BLaER1 (cell line): ENCODE results near the gene APOD.
A peak's percentile ranks its signal among the peaks of the same experiment; 100 is the strongest.
"Not testable (repeated sequence)": the region's sequence is repeated elsewhere in the genome, so short reads cannot be mapped to it uniquely, and the experiment has no call there.

Source experiments
- H3K27ac ChIP-seq: shearing (Covaris generic); formaldehyde crosslinking; 2 replicates; pipeline ENCODE4 v1.8.1; 2022
- H3K27me3 ChIP-seq: shearing (Covaris generic); formaldehyde crosslinking; 2 replicates; pipeline ENCODE4 v1.8.1; 2022
- H3K36me3 ChIP-seq: shearing (Covaris generic); formaldehyde crosslinking; 2 replicates; pipeline ENCODE4 v1.8.1; 2022
- H3K4me1 ChIP-seq: shearing (Covaris generic); formaldehyde crosslinking; 2 replicates; pipeline ENCODE4 v1.8.1; 2022
- H3K4me2 ChIP-seq: shearing (Covaris generic); formaldehyde crosslinking; 2 replicates; pipeline ENCODE4 v1.8.1; 2022
- H3K4me3 ChIP-seq: shearing (Covaris generic); formaldehyde crosslinking; 2 replicates; pipeline ENCODE4 v1.8.1; 2022
- H3K9ac ChIP-seq: shearing (Covaris generic); formaldehyde crosslinking; 2 replicates; pipeline ENCODE4 v1.8.1; 2022
- H3K9me3 ChIP-seq: shearing (Covaris generic); formaldehyde crosslinking; 2 replicates; pipeline ENCODE4 v1.8.1; 2022
- H4K20me1 ChIP-seq: shearing (Covaris generic); formaldehyde crosslinking; 2 replicates; pipeline ENCODE4 v1.8.1; 2022
- Cebpa-rat ChIP-seq: shearing (Covaris generic); IDR thresholded peaks from 2 replicates; pipeline ENCODE4 v1.8.1; 2022

APOD gene

DNA sequence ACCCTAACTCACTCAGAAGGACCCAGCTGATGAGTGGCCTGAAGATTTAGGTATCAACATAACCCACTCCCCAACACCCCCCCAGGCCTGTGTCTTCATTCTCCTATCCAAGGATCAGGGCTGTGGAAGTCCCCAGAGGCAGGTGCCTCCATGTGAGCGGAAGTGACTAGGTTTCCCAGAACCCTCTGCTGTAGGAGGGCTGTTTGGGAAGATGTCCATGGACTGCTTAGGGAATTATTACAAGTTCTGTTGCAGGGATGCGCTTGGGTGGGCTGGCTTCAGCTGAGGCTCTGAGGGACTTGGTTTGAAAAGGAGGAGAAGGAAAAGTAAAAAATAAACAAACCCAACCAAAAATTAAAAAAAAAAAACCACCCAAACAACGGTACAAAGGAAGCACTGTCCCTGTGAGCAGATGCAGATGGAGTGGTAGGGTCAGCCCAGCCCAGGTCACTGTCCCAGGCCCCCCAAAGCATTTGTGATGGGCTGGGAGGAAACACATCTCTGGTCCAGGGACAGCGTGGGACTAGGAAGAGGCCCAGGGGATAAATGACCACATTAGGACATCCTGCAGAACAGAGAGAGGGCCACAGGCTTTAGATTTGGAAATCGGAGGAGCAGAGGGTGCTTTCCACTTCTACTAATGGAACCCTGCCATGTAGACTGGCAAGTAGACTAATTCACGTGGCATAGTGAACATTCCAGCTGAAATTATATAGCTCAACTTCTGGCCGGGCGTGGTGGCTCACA is 12.2 kb upstream of the APOD start:
- Histone ChIP-seq H4K20me1 (no peaks in the 10 kb centered on the region), H3K4me1 (peaks cover 33% of the 10 kb centered on the region), H3K36me3 (no peaks in the 10 kb centered on the region), H3K9ac (no peak overlapping the region), H3K4me2 (peak overlapping the region; percentile 38), H3K9me3 (peaks cover 33% of the 10 kb centered on the region), H3K4me3 (no peak overlapping the region), H3K27ac (no peak overlapping the region), H3K27me3 (no peaks in the 10 kb centered on the region)
- no peak for TF ChIP-seq Cebpa-rat

DNA sequence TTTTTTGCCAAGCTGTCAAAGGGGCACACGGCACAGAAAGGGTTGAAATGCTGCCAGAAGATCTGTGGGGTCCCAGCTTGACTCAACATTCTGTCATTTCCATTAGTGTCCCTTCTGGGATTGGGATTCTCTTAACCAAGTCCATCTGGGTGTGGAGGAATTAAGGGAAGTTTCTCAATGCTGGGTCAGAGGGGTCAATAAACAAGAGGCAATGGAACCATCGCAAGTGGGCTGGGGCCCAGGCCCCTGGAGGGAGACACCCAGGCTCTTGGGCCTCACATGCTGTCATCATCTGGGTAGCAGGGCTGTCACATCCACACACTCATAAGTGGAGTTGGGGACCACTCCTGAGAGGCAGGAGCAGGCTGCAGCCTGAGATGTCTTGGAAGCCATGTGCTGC is 8.1 kb upstream of the APOD start:
- no peak for TF ChIP-seq Cebpa-rat
- H4K20me1 ChIP-seq, result no peaks in the 10 kb centered on the region
- peaks cover 41% of the 10 kb centered on the region for H3K9me3 ChIP-seq
- no peak overlapping the region for H3K4me3 ChIP-seq
- H3K4me1 ChIP-seq, result peaks cover 36% of the 10 kb centered on the region
- no peaks in the 10 kb centered on the region for H3K36me3 ChIP-seq
- H3K27me3 ChIP-seq, result no peaks in the 10 kb centered on the region
- no peak overlapping the region for H3K27ac ChIP-seq
- H3K4me2 ChIP-seq, result no peak overlapping the region
- no peak overlapping the region for H3K9ac ChIP-seq

DNA sequence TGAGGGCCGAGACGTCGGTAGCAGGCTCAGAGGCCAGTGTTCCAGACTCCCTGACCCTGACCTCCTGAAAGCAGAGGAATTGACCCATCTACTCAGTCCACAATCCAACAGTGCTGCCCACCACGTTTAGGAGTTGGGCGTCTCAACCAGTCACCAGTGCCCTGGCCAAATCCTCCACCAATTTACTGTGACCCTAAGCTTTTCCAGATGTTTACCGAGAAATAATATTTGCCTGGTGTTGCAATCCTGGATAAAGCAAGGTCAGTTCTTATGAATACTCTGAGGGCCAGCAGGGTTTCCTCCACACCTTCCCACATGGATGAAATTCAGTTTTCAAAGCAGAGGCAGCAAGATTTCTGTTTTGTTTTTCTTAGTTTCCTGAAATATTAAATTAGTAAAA is 7.5 kb upstream of the APOD start:
- no peak overlapping the region for H3K4me2 ChIP-seq
- peaks cover 41% of the 10 kb centered on the region for H3K9me3 ChIP-seq

DNA sequence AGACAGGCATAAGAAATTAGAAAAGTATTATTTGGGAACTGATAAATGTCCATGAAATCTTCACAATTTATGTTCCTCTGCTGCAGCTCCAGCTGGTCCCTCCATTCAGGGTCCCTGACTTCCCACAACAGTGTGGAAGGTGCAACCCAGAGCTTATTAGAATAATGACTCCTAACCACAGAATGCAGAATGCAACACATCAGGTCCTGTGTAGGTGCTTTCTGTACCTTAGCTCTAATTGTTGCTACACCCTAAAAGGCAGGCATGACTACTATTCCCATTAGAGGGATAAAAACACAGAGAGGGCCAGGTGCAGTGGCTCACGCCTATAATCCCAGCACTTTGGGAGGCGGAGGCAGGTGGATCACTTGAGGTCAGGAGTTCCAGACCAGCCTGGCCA is 6.6 kb upstream of the APOD start:
- Histone ChIP-seq H3K9me3 (peaks cover 41% of the 10 kb centered on the region), H3K4me1 (peaks cover 33% of the 10 kb centered on the region)
- not testable (repeated sequence) for H3K4me3 ChIP-seq, H3K27ac ChIP-seq, H3K9ac ChIP-seq, H3K4me2 ChIP-seq, H3K36me3 ChIP-seq, H4K20me1 ChIP-seq, H3K27me3 ChIP-seq

More for the DNA sequence above, 7.5 kb upstream of the APOD start:
- H4K20me1 ChIP-seq, result no peaks in the 10 kb centered on the region
- no peaks in the 10 kb centered on the region for H3K27me3 ChIP-seq
- no peak overlapping the region for H3K9ac ChIP-seq
- no peak for TF ChIP-seq Cebpa-rat
- H3K4me3 ChIP-seq, result no peak overlapping the region
- H3K36me3 ChIP-seq, result no peaks in the 10 kb centered on the region
- peaks cover 36% of the 10 kb centered on the region for H3K4me1 ChIP-seq
- H3K27ac ChIP-seq, result no peak overlapping the region

DNA sequence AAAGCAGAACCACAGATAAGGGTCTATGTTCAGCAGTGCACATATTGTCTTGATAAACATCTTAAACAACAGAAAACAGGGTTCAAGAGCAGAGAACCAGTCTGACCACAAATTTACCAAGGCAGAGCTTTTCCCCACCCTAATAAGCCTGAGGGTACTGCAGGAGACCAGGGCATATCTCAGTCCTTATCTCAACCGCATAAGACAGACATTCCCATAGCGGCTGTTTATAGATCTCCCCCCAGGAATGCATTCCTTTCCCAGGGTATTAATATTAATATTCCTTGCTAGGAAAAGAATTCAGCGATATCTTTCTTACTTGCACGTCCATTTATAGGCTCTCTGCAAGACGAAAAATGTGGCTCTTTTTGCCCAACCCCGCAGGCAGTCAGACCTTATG is 6.1 kb upstream of the APOD start:
- Histone ChIP-seq H3K9me3 (peaks cover 36% of the 10 kb centered on the region), H3K4me1 (peaks cover 33% of the 10 kb centered on the region)
- H3K27me3 ChIP-seq, H3K27ac ChIP-seq, H4K20me1 ChIP-seq, H3K36me3 ChIP-seq, H3K4me3 ChIP-seq, H3K9ac ChIP-seq, H3K4me2 ChIP-seq: not testable (repeated sequence)

DNA sequence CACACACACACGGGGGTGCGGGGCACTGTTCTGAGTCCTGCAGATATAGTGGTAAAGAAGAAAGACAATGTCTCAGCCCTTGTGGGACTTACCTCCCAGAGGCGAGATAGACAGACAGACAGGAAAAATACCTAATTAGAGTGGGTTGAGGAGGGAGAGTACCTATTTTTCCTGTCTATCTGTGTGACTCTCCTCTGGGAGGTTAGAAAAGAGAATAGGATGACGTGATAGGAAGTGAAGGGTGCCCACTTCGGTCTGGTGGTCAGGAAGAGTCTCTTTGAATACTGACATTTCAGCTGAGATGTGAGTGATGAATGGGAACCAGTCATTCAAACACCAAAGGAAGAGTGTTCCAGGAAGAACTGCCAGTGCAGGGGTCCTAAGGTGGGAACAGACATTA is 4.1 kb upstream of the APOD start:
- Histone ChIP-seq H3K9me3 (peaks cover 29% of the 10 kb centered on the region), H3K36me3 (no peaks in the 10 kb centered on the region), H3K4me2 (peak overlapping the region; percentile 83), H4K20me1 (no peaks in the 10 kb centered on the region), H3K27ac (0 out of 2 replicates have a peak overlapping the region, but pooled peaks have one; percentile 65), H3K9ac (no peak overlapping the region), H3K4me3 (no peak overlapping the region), H3K4me1 (peaks cover 47% of the 10 kb centered on the region), H3K27me3 (no peaks in the 10 kb centered on the region)
- TF ChIP-seq Cebpa-rat, result no peak

DNA sequence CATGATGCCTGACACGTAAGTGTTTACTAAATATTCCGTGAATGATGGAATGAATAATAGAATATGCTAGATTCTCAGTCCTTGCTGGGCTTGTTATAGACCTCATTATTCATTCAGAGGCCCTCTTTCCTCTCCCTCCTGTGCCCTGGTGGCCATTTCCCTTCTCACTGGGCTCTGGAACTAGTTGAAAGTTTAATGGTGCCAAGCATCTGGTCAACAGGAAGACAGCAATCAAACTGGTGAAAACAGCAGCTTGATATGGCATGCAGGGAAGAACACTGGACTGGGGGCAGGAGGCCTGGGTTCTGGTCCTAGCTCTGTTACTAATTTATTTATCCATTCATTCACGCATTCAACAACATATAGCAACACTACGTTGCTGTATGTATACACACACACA is 3.7 kb upstream of the APOD start:
- peak overlapping the region; percentile 43; the same call in 1 of the 2 replicates for H3K9ac ChIP-seq
- no peak for TF ChIP-seq Cebpa-rat
- peak overlapping the region; percentile 65 for H3K27ac ChIP-seq
- H3K36me3 ChIP-seq, result no peaks in the 10 kb centered on the region
- no peaks in the 10 kb centered on the region for H4K20me1 ChIP-seq
- no peak overlapping the region for H3K4me3 ChIP-seq
- peaks cover 29% of the 10 kb centered on the region for H3K9me3 ChIP-seq
- H3K27me3 ChIP-seq, result no peaks in the 10 kb centered on the region
- peaks cover 47% of the 10 kb centered on the region for H3K4me1 ChIP-seq
- H3K4me2 ChIP-seq, result peak overlapping the region; percentile 83

DNA sequence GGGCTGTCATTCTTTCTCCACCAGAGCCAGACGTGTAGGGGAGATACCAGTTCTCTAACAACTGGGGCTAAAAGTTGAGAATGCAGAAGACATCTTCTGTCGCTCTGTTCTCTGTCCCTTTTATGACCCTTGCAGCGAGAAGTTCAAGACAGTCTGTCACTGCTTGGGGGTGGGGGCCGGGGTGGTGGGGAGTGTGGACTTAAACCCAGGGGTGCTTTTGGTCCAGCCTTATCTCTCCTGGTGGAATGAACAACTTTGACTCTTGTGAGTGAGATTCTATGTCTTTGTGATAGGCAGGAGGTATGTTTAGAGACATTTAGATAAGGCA is 767 bp upstream of the APOD start:
- no peak overlapping the region for H3K27ac ChIP-seq
- peak overlapping the region; percentile 44; the same call in 1 of the 2 replicates for H3K4me2 ChIP-seq
- no peak for TF ChIP-seq Cebpa-rat
- peaks cover 65% of the 10 kb centered on the region for H3K4me1 ChIP-seq
- peaks cover 9% of the 10 kb centered on the region for H3K9me3 ChIP-seq
- no peaks in the 10 kb centered on the region for H3K36me3 ChIP-seq
- no peak overlapping the region for H3K9ac ChIP-seq
- H4K20me1 ChIP-seq, result no peaks in the 10 kb centered on the region
- no peak overlapping the region for H3K4me3 ChIP-seq
- no peaks in the 10 kb centered on the region for H3K27me3 ChIP-seq

DNA sequence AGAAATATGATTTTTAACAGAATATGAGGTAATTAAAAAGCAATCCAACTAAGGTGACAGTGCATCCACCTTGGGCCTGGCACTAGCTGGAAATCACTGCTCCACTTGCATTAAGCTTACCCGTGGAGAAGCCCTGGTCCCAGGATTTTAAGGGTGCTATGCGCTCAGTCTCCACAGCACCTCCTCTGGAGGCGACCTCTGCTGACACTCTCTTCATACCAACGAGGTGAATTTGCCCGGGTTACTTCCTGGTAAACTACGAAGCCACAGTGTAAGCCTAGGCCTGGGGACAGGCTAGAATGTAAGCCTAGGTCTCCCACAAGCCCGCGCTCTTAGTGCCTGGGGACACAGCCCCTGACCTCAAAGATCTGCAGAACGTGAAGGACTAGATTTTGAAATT is 793 bp downstream of the APOD start:
- H3K36me3 ChIP-seq, result no peaks in the 10 kb centered on the region
- TF ChIP-seq Cebpa-rat, result no peak
- no peak overlapping the region for H3K27ac ChIP-seq
- no peaks in the 10 kb centered on the region for H3K27me3 ChIP-seq
- peaks cover 53% of the 10 kb centered on the region for H3K4me1 ChIP-seq
- H3K4me2 ChIP-seq, result no peak overlapping the region
- H3K4me3 ChIP-seq, result no peak overlapping the region
- no peaks in the 10 kb centered on the region for H3K9me3 ChIP-seq
- H4K20me1 ChIP-seq, result no peaks in the 10 kb centered on the region
- no peak overlapping the region for H3K9ac ChIP-seq

DNA sequence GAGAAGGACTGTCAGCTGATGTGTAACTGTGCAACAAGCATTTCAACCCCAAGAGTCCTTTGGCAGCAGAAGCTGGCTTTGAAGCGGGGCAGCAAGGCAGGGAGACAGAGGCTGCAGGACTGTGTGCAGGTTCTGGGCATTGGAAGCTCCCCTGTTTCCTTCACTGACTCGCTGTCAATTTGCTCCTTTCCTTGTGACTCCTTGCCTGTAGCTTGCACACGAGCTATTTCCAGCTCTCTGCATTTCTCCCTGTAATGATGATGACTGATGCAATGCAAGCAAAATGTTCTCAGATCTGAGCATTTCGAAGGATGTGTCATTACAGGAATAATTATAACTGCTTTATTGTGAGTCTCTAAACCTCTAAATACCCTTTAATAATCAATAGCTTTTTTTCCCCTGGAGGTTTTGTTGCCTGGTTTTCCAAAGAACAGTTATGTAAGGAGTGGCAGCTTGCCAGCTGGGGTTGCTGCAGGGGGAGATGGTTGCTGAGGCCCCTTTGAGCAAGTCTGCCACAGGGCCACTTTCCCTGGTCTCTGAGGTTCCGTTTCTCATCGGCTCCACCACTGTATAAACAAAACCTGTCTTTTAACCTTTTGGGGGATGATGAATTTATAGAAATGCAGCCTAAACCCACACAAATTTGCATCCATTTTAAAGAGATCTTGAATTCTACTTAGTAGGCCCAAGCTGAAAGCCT is 2.8 kb downstream of the APOD start:
- Histone ChIP-seq H4K20me1 (no peaks in the 10 kb centered on the region), H3K4me3 (no peak overlapping the region), H3K36me3 (no peaks in the 10 kb centered on the region), H3K27ac (no peak overlapping the region), H3K9ac (no peak overlapping the region), H3K27me3 (no peaks in the 10 kb centered on the region), H3K9me3 (no peaks in the 10 kb centered on the region), H3K4me1 (peaks cover 32% of the 10 kb centered on the region), H3K4me2 (peak overlapping the region; percentile 48)
- TF ChIP-seq Cebpa-rat, result no peak
